Effector memory CD4-positive, alpha-beta T cell (primary cell): Measurements from ENCODE around the gene SDHAF2.

Experiments
- DNase-seq, 3 donors: peaks; one replicate each; pipeline ENCODE4 v3.0.0-alpha.2; 2020
- H3K27ac ChIP-seq: 2 replicates; pipeline ENCODE4 v1.7.0; 2013; ENCODE audit warnings: mild to moderate bottlenecking, low read length, moderate library complexity; ENCODE audit not compliant: insufficient read depth, poor library complexity, severe bottlenecking
- H3K27me3 ChIP-seq: replicated peaks from 2 replicates; pipeline ENCODE4 v1.7.0; 2013; ENCODE audit warnings: mild to moderate bottlenecking, low read length; ENCODE audit not compliant: insufficient read depth, control insufficient read depth, poor library complexity, severe bottlenecking
- H3K36me3 ChIP-seq: 2 replicates; pipeline ENCODE4 v1.7.0; 2013; ENCODE audit warnings: mild to moderate bottlenecking, low read length, moderate library complexity; ENCODE audit not compliant: control insufficient read depth, insufficient read depth
- H3K4me1 ChIP-seq: 2 replicates; pipeline ENCODE4 v1.7.0; 2013; ENCODE audit warnings: low read length, mild to moderate bottlenecking; ENCODE audit not compliant: control insufficient read depth, insufficient read depth, poor library complexity, severe bottlenecking
- H3K4me3 ChIP-seq: 2 replicates; pipeline ENCODE4 v1.7.0; 2013; ENCODE audit warnings: low read length, low read depth, mild to moderate bottlenecking; ENCODE audit not compliant: insufficient read depth, poor library complexity, severe bottlenecking
- H3K9me3 ChIP-seq: 2 replicates; pipeline ENCODE4 v1.7.0; 2013; ENCODE audit warnings: mild to moderate bottlenecking, low read length, moderate library complexity; ENCODE audit not compliant: control insufficient read depth

The SDHAF2 gene

GRCh38 chr11:61491736-61492395, 61.9 kb downstream of the SDHAF2 start:
- H3K27ac ChIP-seq, result no peak overlapping the region
- H3K4me3 ChIP-seq, result no peak overlapping the region
- H3K36me3 ChIP-seq, result no peaks in the 10 kb centered on the region
- no peaks in the 10 kb centered on the region for H3K4me1 ChIP-seq
- H3K9me3 ChIP-seq, result no peaks in the 10 kb centered on the region
- no peaks in the 10 kb centered on the region for H3K27me3 ChIP-seq
- DNase-seq, result no peak

- Histone ChIP-seq H3K27me3 (no peaks in the 10 kb centered on the region), H3K27ac (no peak overlapping the region), H3K9me3 (no peaks in the 10 kb centered on the region), H3K4me1 (no peaks in the 10 kb centered on the region), H3K36me3 (no peaks in the 10 kb centered on the region), H3K4me3 (no peak overlapping the region)
- no peak for DNase-seq
These were observed 64.5 kb downstream of the SDHAF2 start for GRCh38 chr11:61494381-61494961.

DNA sequence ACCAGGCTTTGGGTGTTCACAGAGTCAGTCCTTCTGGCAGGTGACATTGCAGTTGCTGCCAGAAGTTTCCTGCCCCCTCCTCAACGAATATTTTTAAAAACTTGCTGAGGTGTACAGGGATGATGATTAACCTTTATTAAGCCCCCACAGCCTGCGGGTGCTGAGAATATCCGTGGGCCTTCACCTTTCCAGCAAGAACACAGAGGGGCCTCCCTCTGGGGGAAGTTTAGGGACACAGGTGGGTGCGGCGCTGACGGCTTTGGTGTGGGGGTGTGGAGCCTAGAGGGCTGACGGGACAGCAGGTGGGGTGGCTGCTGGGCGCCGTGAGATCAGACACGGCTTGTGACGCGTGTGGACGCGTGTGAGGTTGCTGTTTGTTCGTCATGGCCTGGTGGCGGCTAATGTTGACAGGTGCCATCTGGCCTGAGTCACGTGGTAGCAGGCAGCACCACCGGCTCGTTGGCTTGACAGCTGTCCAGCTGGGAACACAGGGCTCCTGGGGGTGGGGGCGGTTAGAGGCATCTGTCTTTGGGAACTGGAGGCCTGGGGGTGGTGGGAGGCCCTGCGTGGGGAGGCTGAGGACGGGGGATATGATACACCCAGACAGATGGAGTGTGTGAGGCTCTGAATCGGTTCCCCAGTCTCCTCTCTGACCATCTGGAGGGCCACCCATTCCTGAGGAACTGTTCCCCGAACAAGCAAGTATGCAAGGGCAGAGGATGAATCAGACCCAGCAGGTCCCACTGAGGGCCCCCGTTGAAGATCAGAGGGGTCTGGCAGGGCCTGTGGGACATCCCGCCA, 66.1 kb downstream of the SDHAF2 start:
- Histone ChIP-seq H3K36me3 (no peaks in the 10 kb centered on the region), H3K4me3 (no peak overlapping the region), H3K4me1 (no peaks in the 10 kb centered on the region), H3K27me3 (no peaks in the 10 kb centered on the region), H3K9me3 (no peaks in the 10 kb centered on the region), H3K27ac (no peak overlapping the region)
- no peak for DNase-seq
